ENCODE measurements around the gene PNKD.

DNA sequence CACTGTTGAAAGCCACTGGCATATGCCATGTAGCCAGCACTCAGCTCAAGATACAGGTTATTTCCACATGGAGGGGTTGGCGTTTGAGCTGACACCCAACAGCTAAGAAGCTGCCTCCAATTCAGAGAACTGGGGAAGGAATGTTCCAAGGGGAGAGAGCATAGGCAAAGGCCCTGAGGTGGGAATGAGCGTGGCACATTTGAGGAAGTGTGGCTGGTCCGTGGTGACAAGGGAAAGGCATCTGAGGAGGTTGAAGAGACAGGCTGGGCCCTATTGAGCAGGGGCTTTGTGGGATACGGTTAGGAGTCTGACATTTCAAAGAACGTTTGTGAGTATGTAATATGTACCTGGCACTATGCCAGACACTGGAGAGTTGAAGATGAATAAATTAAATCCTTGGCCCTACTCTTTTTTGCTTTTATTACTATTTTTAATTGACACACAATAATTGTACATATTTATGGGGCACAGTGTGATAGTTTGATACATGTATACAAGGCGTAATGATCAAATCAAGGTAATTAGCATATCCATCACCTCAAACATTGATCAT lies 49.6 kb downstream of the PNKD start:
- TF ChIP-seq POLR2A (IDR thresholded peaks at IDR 0.05) = no peak
- TF ChIP-seq, protein P1, sequence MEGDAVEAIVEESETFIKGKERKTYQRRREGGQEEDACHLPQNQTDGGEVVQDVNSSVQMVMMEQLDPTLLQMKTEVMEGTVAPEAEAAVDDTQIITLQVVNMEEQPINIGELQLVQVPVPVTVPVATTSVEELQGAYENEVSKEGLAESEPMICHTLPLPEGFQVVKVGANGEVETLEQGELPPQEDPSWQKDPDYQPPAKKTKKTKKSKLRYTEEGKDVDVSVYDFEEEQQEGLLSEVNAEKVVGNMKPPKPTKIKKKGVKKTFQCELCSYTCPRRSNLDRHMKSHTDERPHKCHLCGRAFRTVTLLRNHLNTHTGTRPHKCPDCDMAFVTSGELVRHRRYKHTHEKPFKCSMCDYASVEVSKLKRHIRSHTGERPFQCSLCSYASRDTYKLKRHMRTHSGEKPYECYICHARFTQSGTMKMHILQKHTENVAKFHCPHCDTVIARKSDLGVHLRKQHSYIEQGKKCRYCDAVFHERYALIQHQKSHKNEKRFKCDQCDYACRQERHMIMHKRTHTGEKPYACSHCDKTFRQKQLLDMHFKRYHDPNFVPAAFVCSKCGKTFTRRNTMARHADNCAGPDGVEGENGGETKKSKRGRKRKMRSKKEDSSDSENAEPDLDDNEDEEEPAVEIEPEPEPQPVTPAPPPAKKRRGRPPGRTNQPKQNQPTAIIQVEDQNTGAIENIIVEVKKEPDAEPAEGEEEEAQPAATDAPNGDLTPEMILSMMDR (IDR thresholded peaks at IDR 0.05) = no peak
